LoVo (cell line): ENCODE data around the gene ZNF883.

Source experiments
- DNase-seq: peaks from one replicate; pipeline ENCODE4 v3.0.0-alpha.2; 2016; ENCODE audit warnings: low spot score

ZNF883 gene

DNA sequence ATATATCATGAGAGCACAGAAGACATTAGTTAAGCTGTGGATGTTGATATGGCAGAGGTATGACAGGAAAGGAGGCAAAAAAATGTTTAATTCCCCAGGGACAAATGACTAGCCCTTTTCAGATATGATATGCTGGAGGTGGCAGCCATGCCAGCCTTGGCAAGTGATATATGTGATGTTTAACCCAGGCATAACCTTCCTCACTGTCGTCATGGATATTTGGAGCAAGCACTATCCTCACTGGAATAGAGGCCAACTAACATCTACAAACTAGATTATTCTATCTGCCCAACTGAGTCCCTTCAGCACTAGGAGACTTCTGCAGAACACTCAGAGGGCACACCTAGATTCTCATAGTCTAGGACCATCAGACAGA, 94.0 kb downstream of the ZNF883 start:
- DNase-seq = no peak

DNA sequence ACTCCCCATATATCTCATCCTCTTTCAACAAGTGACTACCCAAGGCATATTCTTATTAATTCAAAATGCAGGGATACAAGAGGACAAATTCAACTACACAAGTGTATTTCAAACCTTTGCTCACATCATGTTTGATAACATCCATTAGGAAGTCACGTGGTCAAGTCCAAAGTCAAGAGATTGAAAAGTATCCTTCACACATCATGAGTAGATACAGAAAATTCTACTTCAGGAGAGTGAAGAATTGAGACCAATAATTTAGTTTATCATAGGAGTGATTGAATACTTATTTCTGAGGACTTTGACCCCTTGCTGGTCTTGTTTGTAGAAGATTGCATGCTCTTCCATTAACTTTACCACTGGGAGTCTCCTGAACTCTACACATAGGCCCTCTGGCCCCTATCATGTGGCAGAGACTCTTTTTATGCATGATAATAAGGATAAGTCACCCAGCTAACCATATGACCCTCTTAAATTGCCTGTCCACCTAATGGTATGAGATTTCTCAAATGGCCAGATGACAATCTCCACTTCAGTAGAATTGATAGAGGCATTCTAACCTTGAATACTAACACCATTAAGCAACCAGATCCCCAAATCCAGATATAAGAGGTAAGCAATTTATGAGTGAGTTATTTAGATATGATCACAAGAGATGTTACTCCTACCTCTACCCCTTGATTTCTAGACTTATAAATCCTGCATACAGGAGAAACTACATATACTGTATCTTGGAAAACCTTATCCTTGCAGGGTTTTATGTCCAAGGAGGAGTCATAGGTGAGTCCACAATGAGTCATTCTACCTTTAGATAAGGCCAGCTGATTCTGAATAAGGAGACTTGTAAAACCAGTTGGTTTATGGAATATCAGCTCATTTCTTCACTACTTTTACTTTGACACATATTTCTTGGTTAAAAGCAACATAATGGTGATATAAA, 94.7 kb downstream of the ZNF883 start:
- DNase-seq = peak; percentile 63

DNA sequence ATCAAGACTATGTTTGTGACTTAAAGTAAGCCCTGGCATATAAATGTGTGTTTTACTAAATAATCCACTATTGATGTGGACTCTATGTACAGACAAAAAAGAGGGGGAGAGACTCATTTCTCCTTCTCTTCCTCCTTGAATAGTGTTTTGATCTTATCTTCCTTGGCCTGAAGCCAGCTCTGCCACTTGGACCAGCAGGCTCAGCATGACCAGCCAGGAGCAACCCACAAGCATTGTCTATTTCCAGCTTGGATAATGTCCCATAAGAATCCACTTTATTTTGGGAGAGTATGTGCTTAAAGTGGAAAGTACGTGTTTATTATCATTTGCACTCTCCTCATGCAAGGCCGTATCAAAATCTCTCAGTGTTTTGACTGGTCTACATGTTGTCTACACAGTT, 97.5 kb downstream of the ZNF883 start:
- no peak for DNase-seq

DNA sequence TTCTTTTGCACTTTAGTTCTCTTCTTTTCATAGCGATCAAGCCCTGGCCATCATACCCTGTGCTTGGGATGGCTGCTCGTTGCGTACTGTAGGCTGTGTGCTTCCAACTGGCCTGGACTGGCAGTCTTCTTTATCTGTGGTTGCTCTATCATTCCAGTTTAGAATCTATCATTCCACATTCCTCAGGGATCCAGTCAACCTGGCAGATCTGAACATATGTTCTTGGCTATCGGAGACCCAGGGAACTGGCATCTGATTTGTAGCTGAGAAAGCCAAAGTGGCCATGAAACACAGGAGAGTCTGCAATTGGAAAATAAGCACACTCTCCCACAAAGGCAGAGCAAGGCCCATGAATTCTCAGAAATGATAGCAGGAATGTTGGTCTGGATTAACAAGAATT, 98.7 kb downstream of the ZNF883 start:
- DNase-seq = no peak

DNA sequence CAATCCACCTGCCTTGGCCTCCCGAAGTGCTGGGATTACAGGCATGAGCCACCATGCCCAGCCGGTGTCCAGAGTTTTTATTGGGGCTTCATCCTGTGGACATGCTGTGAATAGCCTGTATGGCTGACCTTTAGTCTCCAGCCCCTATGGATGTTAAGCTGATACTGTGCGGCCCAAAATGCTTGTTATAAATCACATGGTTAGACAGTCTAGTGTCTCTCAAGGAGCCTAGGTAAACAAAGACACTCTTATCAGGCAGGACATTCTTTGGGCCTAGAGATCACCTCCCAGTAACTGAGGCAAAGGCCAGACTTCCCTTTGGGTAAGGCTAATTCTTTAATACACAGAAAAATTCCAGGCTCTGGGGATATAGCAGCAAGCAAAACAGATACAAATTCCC, 99.4 kb downstream of the ZNF883 start:
- no peak for DNase-seq

DNA sequence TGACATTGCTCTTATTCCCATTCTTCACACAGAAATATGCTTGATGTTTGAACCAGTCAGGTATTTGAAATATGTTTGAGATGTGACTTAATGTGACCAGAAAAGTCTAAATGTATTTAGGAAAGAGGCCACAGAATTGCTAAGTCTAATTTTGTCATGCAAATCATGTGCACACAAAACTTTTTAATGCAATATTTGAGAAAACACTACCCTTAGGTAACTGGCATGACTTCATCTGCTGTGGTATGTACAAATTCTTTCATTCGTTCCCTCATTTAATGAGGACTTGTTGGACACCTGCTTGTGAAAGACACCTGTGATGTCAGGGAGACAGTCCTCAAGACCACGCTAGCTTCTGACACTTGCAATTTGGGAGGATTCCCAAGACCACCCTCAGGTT, 100.3 kb downstream of the ZNF883 start:
- no peak for DNase-seq
